Activated CD4-positive, alpha-beta T cell treated with anti-CD3 and anti-CD28 coated beads, Interleukin-2, amount 50 U/mL, for 48 hours (primary cell): ENCODE measurements around the gene SARS2.
A peak's percentile ranks its signal among the peaks of the same experiment; 100 is the strongest.

Experiments used
- DNase-seq, 2 experiments: peaks; one replicate each; pipeline ENCODE4 v3.0.0-alpha.2; 2020

SARS2 gene

GRCh38 chr19:38917516-38917915 is 13.0 kb downstream of the SARS2 start:
- no peak for DNase-seq

DNA sequence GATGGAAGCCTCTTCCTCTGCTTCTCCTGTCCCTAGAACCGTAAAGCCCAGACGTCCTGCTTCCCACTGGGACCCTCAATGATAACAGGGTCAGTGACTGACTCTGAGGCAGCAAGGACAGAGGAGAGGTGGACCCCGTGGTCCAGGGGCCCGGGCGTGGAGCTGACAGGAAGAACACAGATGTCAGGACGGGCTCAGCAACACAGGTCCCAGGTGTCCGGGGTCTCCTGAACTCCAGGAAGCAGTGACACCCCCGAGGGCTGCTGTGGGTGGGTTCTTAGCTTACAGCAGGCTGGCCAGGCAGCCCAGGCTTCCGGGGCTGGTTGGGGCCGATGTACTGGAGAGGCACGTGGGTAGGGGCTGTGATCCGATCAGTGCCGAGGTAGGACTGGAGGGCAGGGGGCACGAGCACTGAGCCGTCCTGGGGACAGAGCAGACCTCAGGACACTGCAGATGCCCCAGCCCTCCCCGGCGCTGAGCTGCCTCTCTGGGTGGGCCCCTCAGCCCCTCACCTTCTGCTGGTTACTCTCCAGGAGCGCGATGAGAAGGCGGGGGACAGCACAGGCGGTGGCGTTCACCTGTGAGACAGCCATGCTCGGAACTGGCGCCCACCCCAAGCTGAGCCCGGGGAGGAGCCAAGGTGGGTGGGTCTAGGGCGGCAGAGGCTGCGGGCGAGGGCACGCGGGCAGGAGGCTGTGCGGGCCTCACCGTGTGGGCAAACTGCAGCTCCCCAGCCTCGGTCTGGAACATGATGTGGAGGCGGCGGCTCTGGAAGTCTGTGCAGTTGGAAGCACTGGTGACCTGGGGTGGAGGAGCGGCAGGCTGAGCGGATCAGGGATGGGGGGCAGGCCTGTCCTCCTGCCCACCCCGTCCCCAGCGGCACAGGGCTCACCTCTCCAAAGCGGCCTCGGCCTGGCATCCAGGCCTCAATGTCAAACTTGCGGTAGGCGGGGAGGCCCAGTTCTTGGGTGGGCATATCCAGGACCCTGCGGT is 14.9 kb downstream of the SARS2 start:
- DNase-seq = no peak

GRCh38 chr19:38913958-38914357 is 16.6 kb downstream of the SARS2 start:
- DNase-seq = no peak

- peak in 1 of 2 experiments; percentile 20 for DNase-seq
These were observed 17.7 kb downstream of the SARS2 start for GRCh38 chr19:38912600-38913514.

GRCh38 chr19:38911388-38912001 is 19.1 kb downstream of the SARS2 start:
- DNase-seq = no peak

GRCh38 chr19:38910488-38910887 is 20.1 kb downstream of the SARS2 start:
- no peak for DNase-seq

- DNase-seq = no peak
These were observed 21.7 kb downstream of the SARS2 start for GRCh38 chr19:38908911-38909310.

DNA sequence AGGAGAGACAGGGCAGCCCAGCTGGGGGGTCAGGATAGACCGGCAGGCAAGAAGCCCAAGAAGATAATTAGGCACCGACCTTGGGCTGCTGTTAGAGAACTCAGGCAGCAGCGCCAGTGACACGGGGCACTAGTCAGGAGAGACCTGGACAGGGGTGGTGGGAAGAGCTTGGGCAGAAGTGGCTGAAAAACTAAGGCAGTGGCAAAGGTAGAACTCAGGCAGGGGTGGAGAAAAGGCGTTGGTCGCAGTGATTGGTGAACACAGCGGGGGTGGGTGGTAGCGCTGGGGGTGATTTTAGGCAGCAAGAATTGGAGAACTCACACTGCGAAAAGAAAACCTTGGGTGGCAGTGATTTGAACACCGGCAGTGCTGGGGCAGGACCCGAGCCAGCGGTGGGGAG is 22.9 kb downstream of the SARS2 start:
- DNase-seq = no peak

- no peak for DNase-seq
These were observed 23.3 kb downstream of the SARS2 start for GRCh38 chr19:38907227-38907626.

DNA sequence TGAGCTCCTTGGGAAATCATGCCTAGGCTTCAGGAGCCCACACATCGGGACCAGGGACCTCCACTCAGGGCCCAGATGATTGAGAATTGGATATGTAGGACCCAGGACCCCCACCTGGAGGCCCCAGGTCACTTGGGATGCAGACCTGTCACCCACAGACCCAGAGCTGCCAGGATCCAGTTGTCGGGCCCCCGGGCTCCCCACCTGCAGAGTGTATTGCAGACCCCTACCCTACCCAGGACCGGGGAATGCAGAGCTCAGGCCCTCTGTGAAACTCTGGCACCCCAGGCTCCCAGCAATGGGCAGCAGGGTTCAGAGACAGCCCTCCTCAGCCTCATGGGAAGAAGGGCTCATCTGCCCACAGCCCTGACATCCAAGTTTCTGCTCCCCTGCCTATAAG is 24.9 kb downstream of the SARS2 start:
- DNase-seq = no peak

DNA sequence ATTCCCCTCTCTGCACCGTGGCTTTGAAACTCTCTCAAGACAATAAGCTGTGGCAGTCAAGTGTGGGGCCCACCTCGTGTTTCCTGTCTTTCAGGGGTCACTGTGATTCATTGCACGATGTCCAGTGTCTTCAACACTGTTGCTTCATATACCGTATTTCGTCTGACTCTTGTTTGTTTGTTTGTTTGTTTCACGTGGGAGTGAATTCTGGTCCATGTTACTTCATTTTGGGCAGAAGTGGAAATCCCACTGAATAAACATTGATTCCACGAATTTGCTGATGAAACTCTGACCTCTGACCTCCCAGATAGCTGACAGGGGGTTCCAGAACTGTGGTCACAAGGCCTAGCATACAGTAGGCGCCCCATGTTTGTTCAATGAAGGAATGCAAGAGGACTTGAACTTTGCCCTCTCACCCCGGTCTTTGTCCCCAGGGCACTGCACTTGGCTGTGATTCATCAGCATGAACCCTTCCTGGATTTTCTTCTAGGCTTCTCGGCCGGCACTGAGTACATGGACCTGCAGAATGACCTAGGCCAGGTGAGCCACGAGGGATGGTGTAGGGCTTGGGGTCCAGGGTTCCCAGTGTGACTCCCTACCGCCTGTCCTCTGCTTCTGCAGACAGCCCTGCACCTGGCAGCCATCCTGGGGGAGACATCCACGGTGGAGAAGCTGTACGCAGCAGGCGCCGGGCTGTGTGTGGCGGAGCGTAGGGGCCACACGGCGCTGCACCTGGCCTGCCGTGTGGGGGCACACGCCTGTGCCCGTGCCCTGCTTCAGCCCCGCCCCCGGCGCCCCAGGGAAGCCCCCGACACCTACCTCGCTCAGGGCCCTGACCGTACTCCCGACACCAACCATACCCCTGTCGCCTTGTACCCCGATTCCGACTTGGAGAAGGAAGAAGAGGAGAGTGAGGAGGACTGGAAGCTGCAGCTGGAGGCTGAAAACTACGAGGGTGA is 25.7 kb downstream of the SARS2 start:
- DNase-seq = no peak

- no peak for DNase-seq
These were observed 28.9 kb downstream of the SARS2 start for GRCh38 chr19:38901683-38902082.

- no peak for DNase-seq
These were observed 29.8 kb downstream of the SARS2 start for GRCh38 chr19:38900743-38901190.

GRCh38 chr19:38900202-38900629 is 30.3 kb downstream of the SARS2 start:
- DNase-seq = no peak

DNA sequence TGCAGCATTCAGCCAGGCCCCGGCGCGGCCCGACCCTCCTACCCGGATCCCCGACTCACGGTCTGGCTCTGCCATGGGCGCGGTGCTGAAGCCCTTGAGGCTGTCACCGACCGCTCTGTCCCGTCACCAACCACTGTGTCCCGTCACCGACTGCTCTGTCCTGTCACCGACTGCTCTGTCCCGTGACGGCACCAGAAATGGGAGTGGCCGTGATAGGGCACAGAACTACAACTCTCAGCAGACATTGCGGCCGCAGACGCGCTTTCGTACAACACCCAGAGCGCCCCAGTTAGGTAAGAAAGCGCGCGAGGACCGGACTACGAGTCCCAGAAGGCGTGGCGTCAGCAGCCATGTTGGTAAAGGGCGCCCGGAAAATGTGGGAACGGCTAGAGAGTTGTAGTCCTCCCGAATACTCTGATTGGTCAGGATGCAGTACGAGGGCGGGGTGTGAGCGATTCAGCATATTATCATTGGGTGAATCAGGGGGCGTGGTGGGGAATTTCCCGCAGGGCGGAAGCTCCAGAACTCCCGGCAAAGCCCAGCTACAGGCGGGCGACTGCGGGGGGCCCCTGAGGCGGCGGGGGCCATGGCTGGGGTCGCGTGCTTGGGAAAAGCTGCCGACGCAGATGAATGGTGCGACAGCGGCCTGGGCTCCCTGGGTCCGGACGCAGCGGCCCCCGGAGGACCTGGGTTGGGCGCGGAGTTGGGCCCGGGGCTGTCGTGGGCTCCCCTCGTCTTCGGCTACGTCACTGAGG is 30.9 kb downstream of the SARS2 start, which contains the start of the genes NFKBIB and SIRT2:
Gene NFKBIB (plus strand): TSS at position 523 of the 755 bp plus-strand sequence. CDS start 64 bp downstream, at position 587.
Gene SIRT2 (minus strand): TSS at position 172 of the 755 bp plus-strand sequence. CDS start 97 bp downstream, at position 75.
- peak; percentile 99 for DNase-seq

DNA sequence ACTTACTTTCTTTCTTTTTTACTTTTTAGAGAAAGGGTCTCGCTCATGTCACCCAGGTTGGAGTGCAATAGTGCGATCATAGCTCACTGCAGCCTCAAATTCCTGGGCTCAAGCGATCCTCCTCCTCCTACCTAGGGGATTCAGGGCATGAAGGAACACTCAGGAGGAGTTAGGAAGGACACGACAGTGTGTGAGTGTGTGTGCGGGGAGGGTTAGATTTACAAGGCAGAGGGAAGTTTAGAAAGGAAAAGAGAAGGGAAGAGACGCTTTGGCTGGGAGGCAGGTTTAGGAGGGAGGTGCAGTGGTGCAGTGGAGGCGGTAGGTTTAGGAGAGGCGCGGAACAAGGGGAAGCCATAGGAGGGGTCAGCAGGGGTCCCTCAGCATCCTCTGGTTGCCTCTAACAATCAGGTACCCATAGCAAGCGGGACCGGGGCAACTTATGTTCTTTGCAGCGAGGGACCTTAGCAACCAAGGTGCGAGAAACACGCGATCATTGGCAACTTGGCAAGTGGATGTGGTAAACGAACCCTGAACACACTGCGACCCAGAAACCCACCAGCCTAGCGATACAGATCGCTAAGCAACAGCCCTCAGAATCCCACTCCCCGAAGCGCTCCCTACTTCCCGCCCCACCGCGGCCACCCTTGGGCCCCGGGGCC is 31.6 kb downstream of the SARS2 start:
- DNase-seq = no peak

DNA sequence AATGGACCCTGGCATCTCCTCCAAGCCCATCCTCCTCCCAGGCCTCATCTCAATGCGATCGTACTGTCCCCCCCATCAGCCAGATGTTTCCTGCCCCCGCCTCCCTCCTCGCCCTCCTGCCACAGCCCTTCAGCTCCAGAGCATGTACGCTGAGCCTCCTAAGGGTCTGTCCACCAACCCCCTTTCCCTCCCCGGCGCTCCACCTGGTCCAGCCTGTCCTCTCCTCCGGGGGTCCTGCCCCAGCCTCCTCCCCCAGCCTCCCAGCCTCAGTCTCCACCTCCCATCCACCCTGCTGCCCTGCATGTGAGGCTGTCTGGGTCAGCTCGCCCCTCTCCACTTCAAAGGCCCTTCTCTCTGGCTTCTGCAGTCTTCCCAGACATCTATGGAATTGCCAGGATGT is 35.6 kb downstream of the SARS2 start:
- DNase-seq = no peak

DNA sequence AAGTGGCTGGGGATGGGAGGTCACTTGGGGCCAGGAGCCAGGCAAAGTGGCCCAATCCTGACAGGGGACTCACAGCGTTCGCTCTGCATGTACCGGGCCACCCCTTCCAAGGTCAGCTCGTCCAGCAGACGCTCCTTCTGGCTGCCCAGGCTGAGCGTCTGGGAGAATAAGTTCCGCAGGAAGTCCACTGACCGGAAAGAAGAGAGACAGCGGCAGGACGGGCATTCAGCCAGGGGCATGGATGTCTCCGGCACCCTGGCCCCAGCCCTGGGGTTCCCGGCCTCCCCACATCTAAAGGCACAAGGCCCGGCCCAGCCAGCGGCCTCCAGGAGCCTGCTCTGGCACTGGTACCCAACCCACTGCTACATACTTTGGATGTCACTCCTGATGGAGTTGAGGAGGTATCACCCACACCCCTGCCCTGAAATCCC is 37.2 kb downstream of the SARS2 start:
- no peak for DNase-seq

GRCh38 chr19:38892841-38893240 is 37.7 kb downstream of the SARS2 start:
- no peak for DNase-seq

DNA sequence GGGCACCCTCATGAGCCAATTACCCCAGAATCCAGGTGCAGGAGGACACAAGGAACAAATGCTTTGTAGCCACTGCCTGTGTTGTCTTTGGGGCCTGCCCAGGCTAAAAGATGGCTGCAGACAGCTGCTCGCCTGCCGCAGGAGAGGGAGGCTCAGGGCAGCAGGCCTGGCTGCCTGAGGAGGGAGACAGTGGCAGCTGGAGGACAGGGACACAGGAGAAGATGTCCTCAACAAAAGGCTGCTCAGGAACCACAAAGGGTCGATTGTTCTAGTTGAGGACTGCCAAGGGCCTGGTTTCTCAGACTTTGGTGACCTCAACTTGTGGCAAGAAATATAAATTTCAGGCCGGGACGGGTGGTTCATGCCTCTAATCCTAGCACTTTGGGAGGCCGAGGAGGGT is 38.8 kb downstream of the SARS2 start:
- no peak for DNase-seq
